HG02981 (cell line): ENCODE results near the gene OSCAR.

Source experiments
- ATAC-seq: cut with Tn5 transposase; IDR thresholded peaks from one replicate; pipeline ENCODE4 v1.9.1; 2021; ENCODE audit warnings: mild to moderate bottlenecking, moderate library complexity; ENCODE audit not compliant: unreplicated experiment

The OSCAR gene

DNA sequence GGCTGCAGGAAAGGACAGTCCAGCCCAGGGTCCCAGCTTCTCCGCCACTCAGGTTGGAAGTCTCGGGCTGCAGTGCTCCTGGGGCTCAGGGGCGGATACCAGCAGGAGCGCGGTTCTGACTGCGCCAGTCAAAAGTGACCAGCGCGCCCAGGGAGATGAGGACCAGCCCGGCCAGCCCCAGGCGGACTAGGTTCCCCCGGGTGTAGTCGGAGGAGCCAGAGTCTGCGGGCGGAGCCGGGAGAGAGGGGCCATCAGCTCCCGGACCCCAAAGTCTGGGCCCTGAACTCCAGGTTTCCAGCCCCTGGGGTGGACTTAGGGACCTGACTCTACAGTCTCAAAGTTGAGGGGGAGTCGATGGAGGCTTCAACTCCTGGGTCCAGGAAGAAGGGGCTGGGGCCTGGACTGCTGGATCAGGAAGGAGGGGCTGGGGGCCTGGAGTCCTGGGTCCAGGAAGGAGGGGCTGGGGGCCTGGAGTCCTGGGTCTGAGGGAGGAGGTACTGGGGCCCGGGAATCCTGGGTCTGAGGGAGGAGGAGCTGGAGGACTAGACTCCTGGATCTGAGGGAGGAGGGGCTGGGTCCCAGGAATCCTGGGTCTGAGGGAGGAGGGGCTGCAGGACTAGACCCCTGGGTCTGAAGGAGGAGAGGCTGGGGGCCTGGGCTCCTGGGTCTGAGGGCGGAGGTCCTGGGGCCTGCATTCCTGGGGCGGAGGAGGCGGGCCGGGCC is 5.3 kb downstream of the OSCAR start:
- no peak for ATAC-seq

- no peak for ATAC-seq
These were observed 6.1 kb downstream of the OSCAR start for GRCh38 chr19:54094426-54095000.

DNA sequence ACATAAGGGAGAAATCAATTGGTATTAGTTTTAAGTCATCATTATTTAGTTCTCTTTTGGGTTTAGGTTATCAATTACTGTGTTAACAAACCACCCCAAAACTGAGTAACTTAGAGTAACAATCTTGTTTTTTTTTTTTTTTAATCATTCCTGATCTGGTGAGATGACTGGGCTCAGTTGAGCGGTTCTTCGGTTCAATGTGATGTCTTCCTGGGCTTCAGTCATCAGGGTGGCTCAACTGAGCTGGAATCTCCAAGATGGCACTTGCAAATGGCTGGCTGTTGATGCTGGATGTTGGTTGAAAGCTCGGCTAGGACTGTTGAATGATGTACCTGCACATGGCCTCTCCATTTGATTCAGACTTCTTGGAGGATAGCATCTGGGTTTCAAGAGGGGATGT is 16.2 kb downstream of the OSCAR start:
- ATAC-seq: no peak

GRCh38 chr19:54081032-54081431 is 19.6 kb downstream of the OSCAR start, which contains the start of gene TARM1:
Gene TARM1 (minus strand): TSS chr19:54081365. CDS start chr19:54081340, 25 bp downstream.
- no peak for ATAC-seq

- no peak for ATAC-seq
These were observed 23.3 kb downstream of the OSCAR start for GRCh38 chr19:54077334-54077733.

DNA sequence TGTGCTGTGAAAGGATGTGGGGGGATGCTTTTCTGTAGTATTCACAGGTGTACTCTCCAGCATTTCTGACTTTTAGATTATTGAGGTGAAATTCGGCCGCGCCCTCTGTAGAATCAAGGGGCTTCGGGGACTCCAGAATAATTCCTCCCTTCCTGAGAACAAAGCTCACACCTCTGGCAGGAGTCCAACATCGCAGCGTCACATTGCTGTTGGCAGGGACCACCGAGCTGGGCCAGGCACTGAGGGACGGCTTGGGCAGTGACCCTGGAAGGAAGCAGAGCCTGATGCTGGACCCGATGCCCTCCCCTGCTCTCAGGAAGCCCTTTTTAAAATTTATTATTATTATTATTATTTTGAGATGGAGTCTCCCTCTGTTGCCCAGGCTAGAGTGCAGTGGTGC is 25.8 kb downstream of the OSCAR start:
- no peak for ATAC-seq

GRCh38 chr19:54073829-54074228 is 26.8 kb downstream of the OSCAR start:
- no peak for ATAC-seq

GRCh38 chr19:54069470-54069869 is 31.1 kb downstream of the OSCAR start:
- ATAC-seq: no peak

- ATAC-seq: no peak
These were observed 37.1 kb downstream of the OSCAR start, which contains the start of gene VSTM1 for GRCh38 chr19:54063350-54064116. Gene VSTM1 (minus strand): TSS chr19:54063897. CDS start chr19:54063777, 120 bp downstream.

DNA sequence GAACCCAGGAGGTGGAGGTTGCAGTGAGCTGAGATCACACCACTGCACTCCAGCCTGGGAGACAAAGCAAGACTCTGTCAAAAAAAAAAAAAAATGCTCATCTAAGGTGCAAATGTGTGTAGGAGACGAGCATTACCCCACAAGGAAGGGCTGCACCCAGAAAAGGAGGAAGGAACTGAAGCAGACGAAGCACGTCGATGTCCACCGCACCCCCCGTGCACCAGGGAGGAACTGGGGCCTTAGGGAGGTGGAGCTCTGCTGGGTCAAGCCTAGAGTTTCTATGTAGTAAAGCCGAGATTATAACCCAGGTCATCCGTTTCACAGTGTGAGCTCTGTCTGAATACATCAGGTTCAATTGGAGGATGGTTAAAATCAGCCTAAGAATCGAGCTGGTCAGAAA is 38.0 kb downstream of the OSCAR start:
- no peak for ATAC-seq

DNA sequence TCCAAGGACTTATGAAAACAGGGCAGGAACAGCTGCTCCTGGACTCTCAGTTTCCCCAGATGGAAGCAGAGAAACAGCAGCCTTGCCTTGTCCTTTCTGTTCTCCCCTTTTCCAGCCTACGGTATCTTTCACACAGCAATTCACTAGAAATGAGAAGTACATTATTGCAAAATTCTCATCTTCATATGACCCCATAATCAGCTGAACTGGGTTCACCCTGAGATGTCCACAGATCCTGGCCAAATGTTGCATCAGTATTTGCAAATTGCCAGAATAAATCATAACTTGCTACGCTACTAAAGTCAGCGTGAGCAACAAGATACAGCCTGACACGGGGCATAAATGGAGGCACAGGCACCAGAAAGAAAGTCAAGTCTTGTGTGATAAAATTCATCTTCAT is 53.0 kb downstream of the OSCAR start:
- ATAC-seq: no peak

GRCh38 chr19:54045771-54046170 is 54.8 kb downstream of the OSCAR start:
- no peak for ATAC-seq
